ENCODE results near the gene TMEM260.
A peak's percentile ranks its signal among the peaks of the same experiment; 100 is the strongest.

DNA sequence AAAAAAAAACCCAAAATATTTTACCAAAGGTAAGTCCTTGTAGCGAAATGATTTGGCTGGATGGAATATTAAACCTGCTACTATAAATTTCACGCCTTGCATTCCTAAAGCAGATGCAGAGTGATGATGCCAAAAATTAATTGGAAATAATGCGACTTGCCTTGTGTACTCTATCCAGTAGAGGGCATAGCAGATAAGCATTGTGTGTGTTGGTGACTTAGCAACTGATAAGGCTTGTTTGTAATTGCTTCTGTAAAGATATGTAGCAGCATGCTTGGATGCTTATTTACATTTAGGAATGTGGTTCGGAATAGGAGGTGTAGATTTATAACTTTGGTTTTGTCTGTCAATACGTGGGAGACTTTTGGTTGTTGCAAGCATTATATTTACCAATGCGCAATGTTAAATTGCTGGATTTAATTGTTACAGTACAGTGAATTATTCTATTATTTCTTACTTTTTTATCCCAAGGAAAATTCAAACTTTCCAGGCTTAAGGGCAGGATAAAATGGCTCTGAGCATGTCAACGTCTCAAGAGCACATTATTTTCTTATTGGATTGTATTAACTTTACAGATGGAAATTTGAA is 80.5 kb downstream of the TMEM260 start:
- TF ChIP-seq, protein P1, sequence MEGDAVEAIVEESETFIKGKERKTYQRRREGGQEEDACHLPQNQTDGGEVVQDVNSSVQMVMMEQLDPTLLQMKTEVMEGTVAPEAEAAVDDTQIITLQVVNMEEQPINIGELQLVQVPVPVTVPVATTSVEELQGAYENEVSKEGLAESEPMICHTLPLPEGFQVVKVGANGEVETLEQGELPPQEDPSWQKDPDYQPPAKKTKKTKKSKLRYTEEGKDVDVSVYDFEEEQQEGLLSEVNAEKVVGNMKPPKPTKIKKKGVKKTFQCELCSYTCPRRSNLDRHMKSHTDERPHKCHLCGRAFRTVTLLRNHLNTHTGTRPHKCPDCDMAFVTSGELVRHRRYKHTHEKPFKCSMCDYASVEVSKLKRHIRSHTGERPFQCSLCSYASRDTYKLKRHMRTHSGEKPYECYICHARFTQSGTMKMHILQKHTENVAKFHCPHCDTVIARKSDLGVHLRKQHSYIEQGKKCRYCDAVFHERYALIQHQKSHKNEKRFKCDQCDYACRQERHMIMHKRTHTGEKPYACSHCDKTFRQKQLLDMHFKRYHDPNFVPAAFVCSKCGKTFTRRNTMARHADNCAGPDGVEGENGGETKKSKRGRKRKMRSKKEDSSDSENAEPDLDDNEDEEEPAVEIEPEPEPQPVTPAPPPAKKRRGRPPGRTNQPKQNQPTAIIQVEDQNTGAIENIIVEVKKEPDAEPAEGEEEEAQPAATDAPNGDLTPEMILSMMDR (conservative IDR thresholded peaks at IDR 0.05; ENCODE audit: low read depth, low read length), result peak; percentile 98
- no peak for TF ChIP-seq EZH2phosphoT487 (IDR thresholded peaks at IDR 0.05; ENCODE audit: borderline replicate concordance, low read length)
